Measurements from ENCODE around the gene MARK3. TPM values are rescaled to one million over a fixed set of nuclear protein-coding genes. Genes with fewer than 3 reads are reported as not detected.
A peak's percentile ranks its signal among the peaks of the same experiment; 100 is the strongest.

MARK3 gene
- total RNA-seq, 1 donor from 2014 or later, result 77.9 TPM

DNA sequence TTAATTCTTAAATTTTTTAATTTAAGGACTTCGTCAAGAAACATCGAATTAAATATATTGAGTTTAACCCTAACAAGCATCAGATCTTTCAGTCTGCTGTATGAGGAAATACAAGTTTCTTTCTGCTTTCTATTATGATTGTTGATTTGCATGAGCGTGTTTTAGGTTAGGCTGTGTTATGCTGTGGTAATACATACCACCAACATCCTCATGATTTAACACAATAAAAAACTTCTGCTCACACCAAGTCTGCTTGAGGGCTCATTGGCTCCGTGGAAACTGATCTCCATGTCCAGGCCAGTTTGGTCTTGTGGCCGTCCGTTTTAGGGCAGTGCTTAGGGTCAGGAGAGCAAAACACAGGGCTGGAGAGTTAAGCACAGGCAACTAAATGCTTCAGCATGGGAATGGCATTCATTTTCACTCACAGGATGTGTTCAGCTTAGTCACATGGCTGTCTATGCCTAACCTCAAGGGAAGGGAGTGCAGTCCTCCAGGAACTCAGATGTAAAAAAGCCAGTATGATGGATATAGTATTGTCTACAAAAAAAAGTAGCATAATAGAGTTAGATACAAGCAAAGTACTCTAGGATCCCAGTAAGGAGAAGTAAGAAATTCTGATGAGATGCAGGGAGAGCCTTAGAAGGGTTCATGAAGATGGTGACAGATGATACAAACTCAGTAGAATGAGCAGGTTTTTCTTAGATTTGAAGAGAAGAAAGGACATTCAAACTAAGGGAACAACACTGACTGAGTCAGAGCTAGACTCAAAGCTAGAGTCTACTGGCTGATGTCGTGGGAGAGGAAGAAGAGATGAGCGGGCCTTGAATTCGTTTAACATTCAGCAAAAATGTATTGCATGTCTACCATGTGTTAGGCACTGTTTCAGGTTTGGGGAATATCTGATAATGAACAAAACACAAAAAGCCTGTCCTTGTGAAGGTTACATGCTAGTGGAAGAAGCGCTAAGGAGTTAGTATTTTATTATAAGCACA is 16.3 kb downstream of the MARK3 start:
- Histone ChIP-seq H3K36me3 (ENCODE audit: control insufficient read depth, insufficient read depth, low read length) (peaks cover 2% of the 10 kb centered on the region), H3K27me3 (ENCODE audit: control insufficient read depth, insufficient read depth, low read length) (no peaks in the 10 kb centered on the region), H3K4me3 (ENCODE audit: low read depth, low read length) (no peak overlapping the region)
- DNase-seq (ENCODE audit: low read depth) (peak; percentile 87), FAIRE-seq (no peak)
- no peak for TF ChIP-seq CTCF (IDR thresholded peaks at IDR 0.05; ENCODE audit: insufficient read depth, low read length, severe bottlenecking)

GRCh38 chr14:103402695-103403094 is 17.5 kb downstream of the MARK3 start:
- FAIRE-seq, result no peak

GRCh38 chr14:103404032-103404918 is 19.1 kb downstream of the MARK3 start:
- no peak overlapping the region for H3K4me3 ChIP-seq (ENCODE audit: low read depth, low read length)

More at GRCh38 chr14:103402695-103403094, 17.5 kb downstream of the MARK3 start:
- DNase-seq (ENCODE audit: low read depth), result peak; percentile 70
- H3K27me3 ChIP-seq (ENCODE audit: control insufficient read depth, insufficient read depth, low read length), result no peaks in the 10 kb centered on the region
- no peak for TF ChIP-seq CTCF (IDR thresholded peaks at IDR 0.05; ENCODE audit: insufficient read depth, low read length, severe bottlenecking)
- H3K4me3 ChIP-seq (ENCODE audit: low read depth, low read length), result no peak overlapping the region
- peaks cover 2% of the 10 kb centered on the region for H3K36me3 ChIP-seq (ENCODE audit: control insufficient read depth, insufficient read depth, low read length)

GRCh38 chr14:103404920-103405319 is 19.7 kb downstream of the MARK3 start:
- Histone ChIP-seq H3K4me3 (ENCODE audit: low read depth, low read length) (no peak overlapping the region), H3K27me3 (ENCODE audit: control insufficient read depth, insufficient read depth, low read length) (no peaks in the 10 kb centered on the region), H3K36me3 (ENCODE audit: control insufficient read depth, insufficient read depth, low read length) (peaks cover 2% of the 10 kb centered on the region)
- DNase-seq (ENCODE audit: low read depth) (no peak), FAIRE-seq (no peak)
- no peak for TF ChIP-seq CTCF (IDR thresholded peaks at IDR 0.05; ENCODE audit: insufficient read depth, low read length, severe bottlenecking)

More at GRCh38 chr14:103404032-103404918, 19.1 kb downstream of the MARK3 start:
- DNase-seq (ENCODE audit: low read depth) (no peak), FAIRE-seq (no peak)
- H3K27me3 ChIP-seq (ENCODE audit: control insufficient read depth, insufficient read depth, low read length), result no peaks in the 10 kb centered on the region
- TF ChIP-seq CTCF (IDR thresholded peaks at IDR 0.05; ENCODE audit: insufficient read depth, low read length, severe bottlenecking), result no peak
- H3K36me3 ChIP-seq (ENCODE audit: control insufficient read depth, insufficient read depth, low read length), result peaks cover 2% of the 10 kb centered on the region

DNA sequence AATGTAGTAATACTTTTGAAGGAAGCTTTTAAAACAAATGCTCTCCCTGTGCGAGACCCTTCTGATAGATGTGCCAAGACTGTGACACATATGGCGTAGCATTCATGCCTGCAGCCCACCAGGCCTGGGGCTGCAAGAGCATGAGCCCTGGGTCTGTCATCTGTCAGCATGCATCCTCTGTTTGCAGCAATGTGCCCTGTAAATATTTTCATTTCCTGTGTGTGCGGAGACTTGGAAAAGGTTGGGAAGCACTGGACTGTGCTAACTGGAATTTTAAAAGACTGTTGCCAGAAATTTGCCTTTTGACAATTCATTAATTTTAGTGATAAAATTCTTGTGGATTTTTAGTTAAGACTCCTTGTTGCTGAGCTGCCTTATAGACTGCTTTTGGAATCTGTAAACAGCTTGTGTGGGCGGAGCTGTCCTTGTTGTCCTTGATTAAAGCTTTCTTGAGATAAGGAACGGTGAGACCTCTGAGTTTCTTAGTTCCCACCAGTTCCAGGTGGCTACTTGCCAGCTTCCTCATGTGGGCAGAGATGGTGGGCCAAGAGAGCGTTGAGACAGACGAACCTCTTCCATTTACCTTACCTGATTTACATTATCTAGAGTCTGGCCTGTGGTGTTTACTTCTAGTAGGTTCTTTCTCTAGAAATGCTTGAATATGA is 23.4 kb downstream of the MARK3 start:
- FAIRE-seq (no peak), DNase-seq (ENCODE audit: low read depth) (no peak)
- H3K4me3 ChIP-seq (ENCODE audit: low read depth, low read length), result no peak overlapping the region
- H3K36me3 ChIP-seq (ENCODE audit: control insufficient read depth, insufficient read depth, low read length), result peaks cover 3% of the 10 kb centered on the region
- no peak for TF ChIP-seq CTCF (IDR thresholded peaks at IDR 0.05; ENCODE audit: insufficient read depth, low read length, severe bottlenecking)
- no peaks in the 10 kb centered on the region for H3K27me3 ChIP-seq (ENCODE audit: control insufficient read depth, insufficient read depth, low read length)

Data from bronchial epithelial cell (primary cell).